Lower leg skin (tissue), 3 donors: ENCODE results near the gene RXRG.

Source experiments
- POLR2A ChIP-seq, 2 donors: fragments of 450-650 bp; IDR thresholded peaks; one replicate each; pipeline ENCODE4 v1.6.1; 2016 to 2017; ENCODE audit warnings: antibody characterized with exemption in 2 of 2, mild to moderate bottlenecking in 1 of 2, moderate library complexity in 1 of 2
- TF ChIP-seq, protein P1 (sequence below), 3 donors: fragments of 450-650 bp; IDR thresholded peaks; one replicate each; pipeline ENCODE4 v1.5.1; 2016; ENCODE audit warnings: antibody characterized with exemption in 3 of 3, mild to moderate bottlenecking in 3 of 3, moderate library complexity in 2 of 3

DNA sequence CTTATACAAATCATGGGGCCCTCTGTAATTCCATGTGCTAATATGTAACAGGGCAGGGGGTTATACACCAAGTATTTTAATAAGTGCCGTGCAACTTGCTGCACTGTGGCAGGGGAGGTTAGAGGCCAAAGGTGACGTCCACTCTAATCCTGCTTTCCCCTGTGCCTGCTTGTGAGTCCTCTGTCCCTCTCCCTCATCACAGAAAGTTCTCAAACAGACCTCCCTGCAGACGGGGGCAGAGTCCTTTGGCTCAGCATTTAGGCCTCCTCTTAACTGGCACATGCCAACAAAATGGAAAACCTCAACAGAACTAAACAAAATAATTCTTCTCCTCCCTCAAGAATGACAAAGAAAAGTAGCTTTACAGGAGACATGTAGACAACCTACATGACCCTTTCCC, 2.9 kb downstream of the RXRG start:
- TF ChIP-seq, protein P1, sequence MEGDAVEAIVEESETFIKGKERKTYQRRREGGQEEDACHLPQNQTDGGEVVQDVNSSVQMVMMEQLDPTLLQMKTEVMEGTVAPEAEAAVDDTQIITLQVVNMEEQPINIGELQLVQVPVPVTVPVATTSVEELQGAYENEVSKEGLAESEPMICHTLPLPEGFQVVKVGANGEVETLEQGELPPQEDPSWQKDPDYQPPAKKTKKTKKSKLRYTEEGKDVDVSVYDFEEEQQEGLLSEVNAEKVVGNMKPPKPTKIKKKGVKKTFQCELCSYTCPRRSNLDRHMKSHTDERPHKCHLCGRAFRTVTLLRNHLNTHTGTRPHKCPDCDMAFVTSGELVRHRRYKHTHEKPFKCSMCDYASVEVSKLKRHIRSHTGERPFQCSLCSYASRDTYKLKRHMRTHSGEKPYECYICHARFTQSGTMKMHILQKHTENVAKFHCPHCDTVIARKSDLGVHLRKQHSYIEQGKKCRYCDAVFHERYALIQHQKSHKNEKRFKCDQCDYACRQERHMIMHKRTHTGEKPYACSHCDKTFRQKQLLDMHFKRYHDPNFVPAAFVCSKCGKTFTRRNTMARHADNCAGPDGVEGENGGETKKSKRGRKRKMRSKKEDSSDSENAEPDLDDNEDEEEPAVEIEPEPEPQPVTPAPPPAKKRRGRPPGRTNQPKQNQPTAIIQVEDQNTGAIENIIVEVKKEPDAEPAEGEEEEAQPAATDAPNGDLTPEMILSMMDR (IDR thresholded peaks at IDR 0.05) = no peak
- TF ChIP-seq POLR2A (IDR thresholded peaks at IDR 0.05) = no peak
